Measurements from ENCODE around the gene S100A11. TPM values are rescaled to one million over a fixed set of nuclear protein-coding genes. Genes with fewer than 3 reads are reported as not detected.

Gene S100A11
- total RNA-seq, 6 donors from 2014 or later, result 317 to 578 (median 488) TPM

GRCh38 chr1:152007047-152007446, 29.8 kb downstream of the S100A11 start:
- DNase-seq (no peak), ATAC-seq (ENCODE audit: low FRiP score in 2 of 2) (no peak)
- Histone ChIP-seq H3K36me3 (no peaks in the 10 kb centered on the region), H3K27ac (no peak overlapping the region), H3K4me3 (no peak overlapping the region), H3K4me1 (peaks cover 0 to 2% (median under 1%) of the 10 kb centered on the region in 4 donors), H3K27me3 (no peaks in the 10 kb centered on the region), H3K9me3 (no peaks in the 10 kb centered on the region)
- TF ChIP-seq CTCF (IDR thresholded peaks at IDR 0.05), result no peak
- TF ChIP-seq EP300 (IDR thresholded peaks at IDR 0.05), result no peak
- no peak for TF ChIP-seq POLR2A (IDR thresholded peaks at IDR 0.05)
- no peak for TF ChIP-seq POLR2AphosphoS5 (IDR thresholded peaks at IDR 0.05)
- 29 to 43% methylated on average over 2 of the region's 2 CpGs for WGBS, 2 donors

GRCh38 chr1:152005360-152005912, 31.4 kb downstream of the S100A11 start:
- H3K36me3 ChIP-seq, result no peaks in the 10 kb centered on the region
- 57 to 59% methylated on average over 4 of the region's 4 CpGs for WGBS, 2 donors
- TF ChIP-seq EP300 (IDR thresholded peaks at IDR 0.05), result no peak
- TF ChIP-seq POLR2AphosphoS5 (IDR thresholded peaks at IDR 0.05), result no peak
- no peak for TF ChIP-seq CTCF (IDR thresholded peaks at IDR 0.05)
- no peak for TF ChIP-seq POLR2A (IDR thresholded peaks at IDR 0.05)

GRCh38 chr1:152003846-152004442, 32.9 kb downstream of the S100A11 start:
- WGBS, 2 donors, result 73 to 74% methylated on average over 4 of the region's 4 CpGs
- ATAC-seq (ENCODE audit: low FRiP score in 2 of 2), result no peak
- Histone ChIP-seq H3K36me3 (no peaks in the 10 kb centered on the region), H3K27me3 (no peaks in the 10 kb centered on the region), H3K27ac (no peak overlapping the region), H3K4me1 (peaks cover 4 to 10% (median 8%) of the 10 kb centered on the region in 4 donors), H3K9me3 (no peaks in the 10 kb centered on the region), H3K4me3 (no peak overlapping the region)
- no peak for TF ChIP-seq POLR2A (IDR thresholded peaks at IDR 0.05)
- no peak for TF ChIP-seq EP300 (IDR thresholded peaks at IDR 0.05)
- TF ChIP-seq CTCF (IDR thresholded peaks at IDR 0.05), result no peak
- no peak for TF ChIP-seq POLR2AphosphoS5 (IDR thresholded peaks at IDR 0.05)
- DNase-seq, result no peak

More at GRCh38 chr1:152005360-152005912, 31.4 kb downstream of the S100A11 start:
- peaks cover 4 to 10% (median 8%) of the 10 kb centered on the region in 4 donors for H3K4me1 ChIP-seq
- ATAC-seq (ENCODE audit: low FRiP score in 2 of 2) (no peak), DNase-seq (no peak)
- no peaks in the 10 kb centered on the region for H3K9me3 ChIP-seq
- no peak overlapping the region for H3K27ac ChIP-seq
- no peak overlapping the region for H3K4me3 ChIP-seq
- H3K27me3 ChIP-seq, result no peaks in the 10 kb centered on the region

GRCh38 chr1:152002960-152003359, 33.8 kb downstream of the S100A11 start:
- H3K9me3 ChIP-seq, result no peaks in the 10 kb centered on the region
- no peak overlapping the region for H3K4me3 ChIP-seq
- H3K36me3 ChIP-seq, result no peaks in the 10 kb centered on the region
- no peak overlapping the region for H3K27ac ChIP-seq
- WGBS, 2 donors, result 67 to 83% methylated on average over 3 of the region's 3 CpGs
- DNase-seq, result no peak
- H3K27me3 ChIP-seq, result no peaks in the 10 kb centered on the region
- H3K4me1 ChIP-seq, result peaks cover 4 to 10% (median 8%) of the 10 kb centered on the region in 4 donors
- no peak for ATAC-seq (ENCODE audit: low FRiP score in 2 of 2)
- TF ChIP-seq CTCF (IDR thresholded peaks at IDR 0.05) (no peak), POLR2A (IDR thresholded peaks at IDR 0.05) (no peak), POLR2AphosphoS5 (IDR thresholded peaks at IDR 0.05) (no peak), EP300 (IDR thresholded peaks at IDR 0.05) (no peak)
